ENCODE measurements around the gene AHNAK2. TPM values are rescaled to one million over a fixed set of nuclear protein-coding genes. Genes with fewer than 3 reads are reported as not detected.

AHNAK2 gene
- total and polyA plus RNA-seq, 9 of the 15 experiments (the other 6 are each of a cell fraction or from before 2014, with no cell fraction given), result 0.04 to 0.09 (median 0.04) TPM; not detected in 6

GRCh38 chr14:105010106-105010505 lies 31.9 kb upstream of the AHNAK2 start (continued):
- TF ChIP-seq MGA (IDR thresholded peaks at IDR 0.05) (no peak), ZFP1 (CRISPR knock-in tag; IDR thresholded peaks at IDR 0.05) (no peak), ZNF512 (tag; IDR thresholded peaks at IDR 0.05) (no peak), XRCC5 (IDR thresholded peaks at IDR 0.05; ENCODE audit: low read depth, low read length) (no peak), HNRNPH1 (optimal IDR thresholded peaks at IDR 0.05; ENCODE audit: low read depth, low read length) (no peak), NR4A1 (CRISPR knock-in tag; IDR thresholded peaks at IDR 0.05) (no peak), NR4A1 (tag; IDR thresholded peaks at IDR 0.05) (no peak), ZNF592 (IDR thresholded peaks at IDR 0.05) (no peak)
- TF ChIP-seq, protein P1, sequence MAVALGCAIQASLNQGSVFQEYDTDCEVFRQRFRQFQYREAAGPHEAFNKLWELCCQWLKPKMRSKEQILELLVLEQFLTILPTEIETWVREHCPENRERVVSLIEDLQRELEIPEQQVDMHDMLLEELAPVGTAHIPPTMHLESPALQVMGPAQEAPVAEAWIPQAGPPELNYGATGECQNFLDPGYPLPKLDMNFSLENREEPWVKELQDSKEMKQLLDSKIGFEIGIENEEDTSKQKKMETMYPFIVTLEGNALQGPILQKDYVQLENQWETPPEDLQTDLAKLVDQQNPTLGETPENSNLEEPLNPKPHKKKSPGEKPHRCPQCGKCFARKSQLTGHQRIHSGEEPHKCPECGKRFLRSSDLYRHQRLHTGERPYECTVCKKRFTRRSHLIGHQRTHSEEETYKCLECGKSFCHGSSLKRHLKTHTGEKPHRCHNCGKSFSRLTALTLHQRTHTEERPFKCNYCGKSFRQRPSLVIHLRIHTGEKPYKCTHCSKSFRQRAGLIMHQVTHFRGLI (CRISPR knock-in tag; IDR thresholded peaks at IDR 0.05), result no peak

Measured in K562 (cell line).